SHP77 (cell line): ENCODE data around the gene ATP5F1E.
"Not testable (repeated sequence)": the region's sequence is repeated elsewhere in the genome, so short reads cannot be mapped to it uniquely, and the experiment has no call there.

Experiments used
- DNase-seq, 2 experiments: peaks; one replicate each; lab custom pipeline; 2025; lab: John Stamatoyannopoulos, UW

ATP5F1E gene

DNA sequence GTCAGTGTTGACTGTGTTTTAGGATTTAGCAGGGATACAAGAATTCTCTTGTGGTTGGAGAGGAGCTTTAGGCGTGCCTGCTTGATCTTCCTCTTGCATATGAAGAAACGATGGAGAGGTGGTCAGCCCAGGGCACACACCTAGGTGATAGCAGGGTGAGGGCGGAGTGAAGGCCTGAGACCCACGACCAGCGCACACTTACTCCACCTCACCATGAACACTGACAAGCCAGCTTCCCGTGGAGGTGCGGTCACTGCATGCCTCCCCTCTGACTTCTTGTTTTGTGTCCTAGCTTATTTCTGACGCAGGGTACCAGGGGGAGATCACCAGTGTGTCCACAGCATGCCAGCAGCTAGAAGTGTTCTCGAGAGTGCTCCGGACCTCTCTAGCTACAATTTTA lies 42.9 kb downstream of the ATP5F1E start:
- DNase-seq = no peak

DNA sequence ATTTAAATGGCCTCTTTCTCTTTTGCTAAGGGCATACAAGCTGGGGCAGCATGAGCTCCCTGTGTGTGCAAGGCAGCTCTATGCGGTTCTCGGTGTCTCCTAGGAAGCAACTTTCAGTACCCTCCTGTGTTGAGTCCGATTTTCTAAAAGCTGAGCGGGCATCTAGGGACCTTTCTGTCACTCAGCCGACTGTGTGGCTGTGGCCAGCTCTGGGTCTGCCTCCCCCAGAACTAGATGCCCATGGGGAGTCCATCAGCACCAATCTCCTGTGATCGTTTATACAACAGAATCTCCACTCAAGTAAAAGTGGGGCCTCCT lies 43.6 kb downstream of the ATP5F1E start:
- no peak for DNase-seq

DNA sequence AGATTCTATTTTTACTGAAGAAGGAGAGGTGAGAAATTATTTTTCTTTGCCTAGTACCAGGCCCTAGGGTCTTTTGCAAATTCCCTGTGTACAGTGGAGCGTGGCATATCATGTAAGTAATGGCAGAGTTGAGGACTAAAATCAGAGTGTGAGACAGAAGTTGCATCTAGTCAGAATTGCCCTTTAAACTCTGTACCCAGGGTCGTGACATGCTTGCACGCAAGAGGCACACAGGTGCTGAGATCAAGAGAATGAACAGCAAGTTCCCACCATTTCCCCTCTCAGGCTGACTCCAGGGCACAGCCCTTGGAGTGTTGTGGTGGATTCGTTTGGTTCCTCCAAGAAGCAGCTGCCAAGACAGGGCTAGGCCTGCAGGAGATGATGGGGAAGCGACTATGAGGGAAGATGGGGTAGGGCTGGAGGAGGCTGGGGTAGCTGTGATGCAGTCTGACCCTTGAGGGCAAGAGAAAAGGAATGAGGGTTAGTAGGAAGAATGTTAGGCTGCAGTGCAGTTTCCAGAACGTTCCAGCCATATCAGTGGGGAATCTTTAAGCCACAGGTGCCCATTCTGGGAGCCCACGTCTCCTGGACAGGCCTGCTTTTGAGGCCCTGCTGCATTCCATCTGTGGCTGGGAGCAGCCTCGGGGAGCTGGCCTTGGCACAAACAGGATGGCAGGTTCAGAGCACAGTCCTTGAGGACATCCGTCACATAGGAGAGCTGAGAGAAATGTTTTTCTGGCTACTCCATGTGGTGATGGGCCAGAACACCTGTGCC lies 44.2 kb downstream of the ATP5F1E start:
- no peak for DNase-seq

DNA sequence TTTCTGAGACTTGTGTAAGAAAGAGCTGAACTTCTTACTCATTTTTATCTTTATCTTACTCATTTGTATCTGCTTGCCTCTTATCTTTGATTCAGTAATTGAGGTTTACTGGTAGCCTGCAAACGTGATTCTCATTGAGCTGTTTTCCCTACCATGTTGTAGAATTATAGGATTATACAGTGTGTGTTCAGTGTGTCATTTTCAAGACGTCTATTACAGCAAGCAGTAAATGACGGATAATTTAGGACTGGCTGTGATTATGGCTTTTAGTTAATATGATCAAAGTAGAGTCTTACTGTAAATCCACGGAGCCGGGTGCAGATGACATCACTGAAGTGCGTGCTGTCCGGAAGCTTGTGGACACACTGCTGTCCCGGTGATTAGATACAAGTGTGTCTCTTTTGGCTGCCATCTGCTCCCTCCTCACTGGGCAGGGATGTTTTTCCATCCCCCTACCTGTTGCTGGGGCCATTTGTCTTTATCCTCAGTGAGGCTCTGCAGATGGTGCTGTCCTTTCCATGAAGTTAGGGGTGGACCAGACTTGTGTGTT lies 45.1 kb downstream of the ATP5F1E start:
- DNase-seq = peak; percentile 79 to 86

DNA sequence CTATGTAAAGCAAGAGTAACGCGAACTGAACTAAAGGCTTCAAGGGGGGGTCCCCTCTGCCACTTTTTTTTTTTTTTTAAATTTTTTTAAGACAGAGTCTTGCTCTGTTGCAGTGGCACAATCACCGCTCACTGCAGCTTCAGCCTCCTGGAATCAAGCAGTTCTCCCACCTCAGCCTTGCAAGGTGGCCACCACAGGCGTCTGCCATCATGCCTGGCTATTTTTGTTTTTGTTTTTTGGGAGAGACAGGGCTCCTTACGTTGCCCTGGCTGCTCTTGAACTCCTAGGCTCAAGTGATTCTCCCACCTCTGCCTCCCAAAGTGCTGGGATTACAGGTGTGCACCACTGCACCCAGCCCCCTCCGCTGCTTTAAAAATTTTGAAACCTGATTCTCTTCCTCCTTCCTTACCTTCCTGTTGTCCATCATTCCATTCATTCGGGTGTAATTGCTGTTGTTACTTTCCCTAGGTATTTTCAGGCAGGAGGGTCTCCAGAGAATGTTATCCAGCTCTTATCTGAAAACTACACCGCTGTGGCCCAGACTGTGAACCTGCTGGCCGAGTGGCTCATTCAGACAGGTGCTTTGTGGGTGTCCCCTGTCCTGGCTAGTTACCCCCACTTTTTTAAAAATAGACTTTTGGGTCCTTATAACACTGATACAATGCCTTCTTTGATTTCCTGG lies 45.7 kb downstream of the ATP5F1E start:
- DNase-seq = no peak

DNA sequence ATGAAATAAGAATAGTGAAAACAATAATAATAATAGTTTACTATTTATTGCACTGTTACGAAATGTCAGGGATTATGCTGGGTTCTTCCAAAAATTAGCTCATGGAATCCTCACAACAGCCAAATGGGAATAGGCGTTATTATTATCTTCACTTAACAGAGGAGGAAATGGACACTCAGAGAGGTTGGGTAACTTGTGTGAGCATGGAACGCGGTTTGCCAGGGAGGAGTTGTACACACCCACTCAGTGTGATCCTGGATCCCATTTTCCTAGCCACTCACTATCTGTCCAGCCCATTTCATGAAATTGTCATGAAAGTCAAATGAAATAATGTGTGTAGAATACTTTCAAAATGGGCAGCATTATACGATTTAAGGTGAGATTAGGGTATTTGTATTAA lies 46.5 kb downstream of the ATP5F1E start:
- no peak for DNase-seq

DNA sequence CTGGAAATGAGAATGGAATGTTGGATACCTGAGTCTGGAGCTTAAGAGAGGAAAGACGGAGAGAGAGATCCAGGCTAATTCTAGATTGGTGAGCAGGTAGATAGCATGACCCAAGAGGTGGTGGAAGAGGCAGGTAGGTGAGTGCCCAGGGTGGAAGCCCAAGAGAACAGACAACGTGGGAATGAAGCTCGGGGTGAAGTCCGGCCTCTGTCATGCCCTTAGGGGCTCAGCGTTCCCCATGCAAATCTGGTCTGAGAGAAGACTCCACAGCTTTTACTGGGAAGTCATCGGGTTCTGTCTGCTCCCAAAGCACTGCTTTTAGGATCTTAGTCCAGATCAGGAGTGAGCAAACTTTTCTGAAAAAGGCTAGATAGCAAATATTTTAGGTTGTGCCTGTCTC lies 47.4 kb downstream of the ATP5F1E start:
- no peak for DNase-seq

DNA sequence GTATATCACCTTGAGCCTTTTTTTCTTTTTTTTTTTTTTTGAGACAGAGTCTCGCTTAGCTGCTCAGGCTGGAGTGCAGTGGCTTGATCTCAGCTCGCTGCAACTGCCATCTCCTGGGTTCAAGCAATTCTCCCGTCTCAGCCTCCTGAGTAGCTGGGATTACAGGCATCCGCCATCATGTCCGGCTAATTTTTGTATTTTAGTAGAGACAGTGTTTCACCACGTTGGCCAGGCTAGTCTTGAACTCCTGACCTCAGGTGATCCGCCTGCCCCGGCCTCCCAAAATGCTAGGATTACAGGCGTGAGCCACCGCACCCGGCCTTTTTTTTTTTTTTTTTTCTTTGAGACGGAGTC lies 49.0 kb downstream of the ATP5F1E start:
- DNase-seq = not testable (repeated sequence)

DNA sequence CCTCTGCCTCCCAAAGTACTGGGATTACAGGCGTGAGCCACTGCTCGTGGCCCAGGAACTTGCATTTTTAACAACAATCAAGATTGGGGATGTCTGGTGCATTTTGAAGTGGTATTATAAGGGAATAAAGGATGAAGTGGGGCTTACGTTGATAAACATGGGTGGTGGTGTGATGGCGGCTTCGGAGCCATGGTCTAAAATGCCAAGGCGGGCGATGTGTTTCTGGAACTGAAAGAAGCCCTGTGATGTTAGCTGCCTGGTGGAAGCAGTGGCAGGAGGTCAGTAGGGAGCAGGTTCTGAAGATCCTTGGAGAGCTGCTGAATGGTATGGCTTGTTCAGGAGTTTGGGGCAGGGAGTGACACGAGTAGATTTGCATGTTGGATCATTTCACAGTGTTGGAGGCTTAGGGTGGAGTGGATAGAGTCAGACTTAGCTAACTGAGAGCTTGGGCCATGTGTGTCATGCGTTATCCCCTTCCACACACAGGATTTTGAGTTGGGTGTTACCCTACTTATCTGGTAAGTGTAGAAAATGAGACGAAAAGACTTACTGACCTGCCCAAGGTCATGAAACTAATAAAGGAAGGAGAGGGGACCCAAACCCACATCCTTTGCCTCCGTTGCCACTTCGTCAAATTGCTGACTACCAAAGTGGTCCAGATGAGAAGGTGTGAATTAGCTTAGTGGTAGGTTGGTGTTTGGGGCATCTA lies 49.6 kb downstream of the ATP5F1E start:
- DNase-seq = no peak

DNA sequence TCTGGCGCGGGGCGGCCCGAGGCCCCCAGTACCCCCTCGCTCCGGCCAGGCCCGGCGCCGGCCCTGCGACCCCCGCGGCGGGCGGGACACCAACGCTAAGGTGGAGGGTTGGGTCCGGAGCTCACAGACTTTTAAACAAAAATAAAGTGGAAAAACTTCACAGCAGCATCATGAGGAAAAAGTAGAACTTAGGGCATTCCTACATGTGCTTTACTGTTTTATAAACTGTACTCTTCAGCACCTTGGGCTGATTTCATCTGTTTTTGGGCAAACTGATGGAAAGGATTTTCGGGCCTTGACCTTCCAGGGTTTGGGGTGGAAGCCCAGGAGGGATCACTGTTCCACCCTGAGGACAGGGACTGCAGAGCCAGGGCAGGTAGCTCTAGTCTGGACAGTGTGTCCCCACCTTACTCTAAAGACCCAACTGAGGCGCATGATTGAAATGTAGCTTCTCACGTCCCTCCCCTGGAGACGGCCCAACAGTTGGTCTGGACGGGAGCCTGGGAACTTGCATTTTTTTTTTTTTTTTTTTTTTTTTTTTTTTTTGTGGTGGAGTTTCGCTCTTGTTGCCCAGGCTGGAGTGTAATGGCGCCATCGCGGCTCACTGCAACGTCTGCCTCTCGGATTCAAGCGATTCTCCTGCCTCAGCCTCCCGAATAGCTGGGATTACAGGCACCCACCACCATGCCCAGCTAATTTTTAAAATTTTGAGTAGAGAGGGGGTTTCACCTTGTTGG lies 50.3 kb downstream of the ATP5F1E start:
- peak in 1 of 2 experiments; percentile 33 for DNase-seq

DNA sequence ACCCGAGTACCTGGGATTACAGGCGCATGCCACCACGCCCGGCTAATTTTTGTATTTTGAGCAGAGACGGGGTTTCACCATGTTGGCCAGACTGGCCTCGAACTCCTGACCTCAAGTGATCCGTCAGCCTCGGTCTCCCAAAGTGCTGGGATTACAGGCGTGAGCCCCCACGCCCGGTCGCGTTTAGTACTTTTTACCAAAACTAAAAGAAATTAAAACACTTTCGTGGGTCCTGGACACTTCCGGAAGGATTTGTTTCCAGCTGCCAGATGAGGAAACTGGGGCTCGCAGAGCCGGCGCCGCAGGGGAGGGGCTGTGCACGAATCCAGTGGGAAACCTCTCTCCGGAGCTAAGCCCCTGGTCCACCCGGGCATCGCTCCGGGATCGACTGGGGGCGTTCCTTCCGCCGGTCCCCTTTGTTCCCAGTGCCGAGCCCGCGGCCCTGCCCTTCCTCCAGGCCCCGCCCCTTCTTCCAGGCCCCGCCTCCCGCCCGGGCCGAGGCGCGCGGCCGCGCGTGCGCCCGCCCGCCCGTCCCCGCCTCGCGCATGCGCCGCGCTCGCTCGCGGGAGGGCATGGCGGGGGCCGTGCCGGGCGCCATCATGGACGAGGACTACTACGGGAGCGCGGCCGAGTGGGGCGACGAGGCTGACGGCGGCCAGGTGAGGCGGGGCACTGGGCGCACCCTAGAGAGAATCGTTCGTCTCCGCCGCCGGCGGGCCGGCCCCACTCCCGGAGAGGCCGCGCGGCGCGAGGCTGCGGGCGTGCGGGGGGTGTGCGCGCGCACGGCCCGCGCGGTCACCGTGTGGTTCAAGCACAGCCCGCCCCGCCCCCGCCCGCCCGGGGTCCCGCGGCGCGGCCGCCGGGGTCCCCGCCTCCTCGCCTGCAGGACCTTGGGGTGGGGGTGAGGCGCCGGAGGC lies 51.2 kb downstream of the ATP5F1E start, which contains the start of gene NELFCD:
TSS of gene NELFCD (plus strand) at position 546 of the 917 bp plus-strand sequence. CDS start at position 600, 54 bp downstream.
- peak; percentile 92 to 95 for DNase-seq

DNA sequence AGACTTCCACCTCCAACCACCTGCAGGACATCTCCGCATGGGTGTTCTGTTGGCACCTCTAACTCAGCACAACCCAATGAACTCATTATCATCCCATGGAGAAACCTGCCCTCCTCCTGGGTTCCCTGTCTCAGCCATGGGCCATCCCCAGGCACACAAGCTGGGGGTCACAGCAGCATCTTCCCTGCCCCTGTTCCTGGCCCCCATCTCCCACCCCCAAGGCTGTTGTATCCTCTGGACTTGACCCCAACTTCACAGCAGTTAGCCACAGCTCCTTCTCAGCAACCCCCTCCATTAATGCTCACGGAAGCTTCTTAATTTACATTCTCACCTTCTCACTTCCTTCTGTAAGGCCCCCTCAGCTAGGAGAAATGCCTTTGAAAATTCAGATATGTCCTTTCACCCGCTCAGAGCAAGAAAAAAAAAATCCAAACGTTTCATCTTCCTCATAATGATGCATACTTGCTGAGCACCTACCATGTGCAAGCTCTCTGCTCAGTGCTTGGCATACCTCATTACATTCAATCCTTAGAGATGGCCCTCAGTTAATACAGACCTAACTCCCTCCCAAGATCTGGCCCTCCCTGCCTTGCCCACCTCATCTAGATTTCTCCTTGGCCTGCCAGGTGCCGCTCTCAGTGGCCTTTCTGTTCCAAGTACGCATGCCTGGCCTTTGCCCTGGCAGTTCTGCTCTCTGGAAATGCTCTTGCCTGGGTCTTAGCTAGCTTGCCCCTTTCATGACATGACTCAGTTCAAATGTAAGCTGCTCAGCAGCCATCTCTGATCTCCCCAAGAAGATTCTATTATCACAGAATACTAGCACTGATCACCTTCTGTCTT lies 53.6 kb downstream of the ATP5F1E start:
- no peak for DNase-seq

DNA sequence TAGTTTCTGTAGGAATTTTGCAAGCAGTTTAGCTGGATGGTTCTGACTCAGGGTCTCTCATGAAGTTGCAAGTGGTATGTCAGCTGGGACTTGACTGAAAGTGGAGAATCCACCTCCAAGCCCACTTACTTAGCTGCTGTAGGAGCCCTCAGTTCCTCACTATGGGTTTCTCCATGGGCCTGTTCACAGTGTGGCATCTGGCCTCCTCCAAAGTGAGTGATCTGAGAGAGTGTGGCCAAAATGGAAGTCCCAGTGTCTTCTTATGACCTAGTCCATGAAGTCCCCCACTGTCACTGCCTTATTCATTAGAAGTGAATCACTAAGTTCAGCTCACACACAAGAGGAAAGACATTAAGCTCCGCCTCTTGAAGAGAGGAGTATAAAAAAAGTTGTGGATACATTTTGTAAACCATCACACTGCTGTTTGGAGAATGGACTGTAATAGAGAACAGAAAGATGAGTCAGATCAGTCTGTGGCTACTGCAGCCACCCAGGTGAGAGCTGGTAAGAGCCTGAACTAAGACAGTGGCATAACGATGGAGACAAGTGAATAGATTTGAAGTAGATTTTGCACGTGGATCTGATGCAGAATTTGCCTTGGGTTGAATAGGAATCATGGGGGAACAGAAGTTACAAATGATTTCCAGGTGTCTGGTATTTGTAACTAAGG lies 55.9 kb downstream of the ATP5F1E start:
- no peak for DNase-seq
